ENCODE measurements around the gene MAP3K20. TPM values are rescaled to one million over a fixed set of nuclear protein-coding genes. Genes with fewer than 3 reads are reported as not detected.
"Not testable (repeated sequence)": the region's sequence is repeated elsewhere in the genome, so short reads cannot be mapped to it uniquely, and the experiment has no call there.

MAP3K20 gene
- total and polyA plus RNA-seq, 3 experiments from 2014 or later: 1.9 to 14.1 (median 11.2) TPM

- Histone ChIP-seq H3K27ac (ENCODE audit: low read depth, low read length) (no peak overlapping the region), H3K36me3 (ENCODE audit: insufficient read depth, low read length) (no peaks in the 10 kb centered on the region), H3K9me3 (ENCODE audit: low read length) (no peaks in the 10 kb centered on the region), H3K4me3 (ENCODE audit: low read length) (no peak overlapping the region), H3K27me3 (ENCODE audit: insufficient read depth, low read length, poor library complexity, severe bottlenecking) (no peaks in the 10 kb centered on the region), H3K4me1 (ENCODE audit: insufficient read depth, low read length) (no peaks in the 10 kb centered on the region)
- no peaks in the 10 kb centered on the region for H3K4me1 Mint-ChIP-seq
- no peak for DNase-seq
- H3K9me3 Mint-ChIP-seq: peaks cover 0 to 7% (median 0%) of the 10 kb centered on the region in 5 donors
- no peak overlapping the region for H3K27ac Mint-ChIP-seq
- ChIA-PET CTCF (no interaction called here), POLR2A (no interaction called here)
- H3K27me3 Mint-ChIP-seq: peaks cover 0 to 4% of the 10 kb centered on the region in 2 donors
- peaks cover 0 to 6% (median 1%) of the 10 kb centered on the region in 3 donors for H3K36me3 Mint-ChIP-seq
- H3K4me3 Mint-ChIP-seq: no peak overlapping the region
Observed at GRCh38 chr2:173171924-173172643, 96.4 kb downstream of the MAP3K20 start.

- H3K4me1 ChIP-seq (ENCODE audit: insufficient read depth, low read length); POLR2A ChIA-PET; H3K4me3 ChIP-seq (ENCODE audit: low read length); H3K36me3 ChIP-seq (ENCODE audit: insufficient read depth, low read length); H3K27me3 ChIP-seq (ENCODE audit: insufficient read depth, low read length, poor library complexity, severe bottlenecking); H3K27ac ChIP-seq (ENCODE audit: low read depth, low read length); H3K9me3 ChIP-seq (ENCODE audit: low read length); H3K27me3 Mint-ChIP-seq; DNase-seq; H3K27ac Mint-ChIP-seq; H3K4me3 Mint-ChIP-seq; H3K9me3 Mint-ChIP-seq; H3K36me3 Mint-ChIP-seq; CTCF ChIA-PET; H3K4me1 Mint-ChIP-seq: not testable (repeated sequence)
Observed at GRCh38 chr2:173174339-173174738, 98.7 kb downstream of the MAP3K20 start.

DNA sequence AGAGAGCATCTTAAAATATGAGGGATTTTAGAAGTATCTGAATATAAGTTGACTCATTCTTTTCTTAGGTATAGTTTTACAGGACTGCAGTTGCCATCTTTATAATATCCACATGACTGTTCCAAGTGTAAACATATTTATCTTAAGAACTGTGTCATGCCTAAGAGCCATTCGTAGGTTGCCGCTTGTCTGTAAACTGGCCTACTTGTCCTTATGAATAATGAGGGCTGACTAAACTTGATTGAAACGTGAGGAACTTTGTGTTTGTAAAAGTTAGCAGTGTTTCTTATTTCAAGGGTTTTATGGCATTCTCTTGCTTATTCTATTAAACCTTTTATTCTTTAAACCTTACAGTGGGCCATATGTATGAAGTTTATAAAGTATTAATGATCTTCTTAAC, 99.6 kb downstream of the MAP3K20 start:
- Histone ChIP-seq H3K27ac (ENCODE audit: low read depth, low read length) (no peak overlapping the region), H3K9me3 (ENCODE audit: low read length) (no peaks in the 10 kb centered on the region), H3K4me3 (ENCODE audit: low read length) (no peak overlapping the region), H3K4me1 (ENCODE audit: insufficient read depth, low read length) (no peaks in the 10 kb centered on the region), H3K36me3 (ENCODE audit: insufficient read depth, low read length) (no peaks in the 10 kb centered on the region), H3K27me3 (ENCODE audit: insufficient read depth, low read length, poor library complexity, severe bottlenecking) (no peaks in the 10 kb centered on the region)
- Mint-ChIP-seq H3K27ac (no peak overlapping the region), H3K36me3 (peaks cover 0 to 7% (median 1%) of the 10 kb centered on the region in 3 donors), H3K4me3 (no peak overlapping the region), H3K27me3 (peaks cover 0 to 5% of the 10 kb centered on the region in 2 donors), H3K9me3 (peaks cover 0 to 7% (median 2%) of the 10 kb centered on the region in 5 donors), H3K4me1 (no peaks in the 10 kb centered on the region)
- no peak for DNase-seq
- ChIA-PET POLR2A (no interaction called here), CTCF (no interaction called here)

GRCh38 chr2:173181982-173182381, 106.3 kb downstream of the MAP3K20 start:
- no peaks in the 10 kb centered on the region for H3K27me3 ChIP-seq (ENCODE audit: insufficient read depth, low read length, poor library complexity, severe bottlenecking)
- Mint-ChIP-seq H3K27ac (no peak overlapping the region), H3K9me3 (peaks cover 0 to 11% (median 4%) of the 10 kb centered on the region in 5 donors), H3K27me3 (peaks cover 0 to 1% of the 10 kb centered on the region in 2 donors), H3K4me1 (no peaks in the 10 kb centered on the region), H3K36me3 (peaks cover 0 to 2% (median 2%) of the 10 kb centered on the region in 3 donors), H3K4me3 (no peak overlapping the region)
- H3K36me3 ChIP-seq (ENCODE audit: insufficient read depth, low read length): no peaks in the 10 kb centered on the region
- H3K9me3 ChIP-seq (ENCODE audit: low read length): no peaks in the 10 kb centered on the region
- DNase-seq: no peak
- no peak overlapping the region for H3K4me3 ChIP-seq (ENCODE audit: low read length)
- H3K27ac ChIP-seq (ENCODE audit: low read depth, low read length): no peak overlapping the region
- CTCF ChIA-PET: no interaction called here
- POLR2A ChIA-PET: no interaction called here
- no peaks in the 10 kb centered on the region for H3K4me1 ChIP-seq (ENCODE audit: insufficient read depth, low read length)

DNA sequence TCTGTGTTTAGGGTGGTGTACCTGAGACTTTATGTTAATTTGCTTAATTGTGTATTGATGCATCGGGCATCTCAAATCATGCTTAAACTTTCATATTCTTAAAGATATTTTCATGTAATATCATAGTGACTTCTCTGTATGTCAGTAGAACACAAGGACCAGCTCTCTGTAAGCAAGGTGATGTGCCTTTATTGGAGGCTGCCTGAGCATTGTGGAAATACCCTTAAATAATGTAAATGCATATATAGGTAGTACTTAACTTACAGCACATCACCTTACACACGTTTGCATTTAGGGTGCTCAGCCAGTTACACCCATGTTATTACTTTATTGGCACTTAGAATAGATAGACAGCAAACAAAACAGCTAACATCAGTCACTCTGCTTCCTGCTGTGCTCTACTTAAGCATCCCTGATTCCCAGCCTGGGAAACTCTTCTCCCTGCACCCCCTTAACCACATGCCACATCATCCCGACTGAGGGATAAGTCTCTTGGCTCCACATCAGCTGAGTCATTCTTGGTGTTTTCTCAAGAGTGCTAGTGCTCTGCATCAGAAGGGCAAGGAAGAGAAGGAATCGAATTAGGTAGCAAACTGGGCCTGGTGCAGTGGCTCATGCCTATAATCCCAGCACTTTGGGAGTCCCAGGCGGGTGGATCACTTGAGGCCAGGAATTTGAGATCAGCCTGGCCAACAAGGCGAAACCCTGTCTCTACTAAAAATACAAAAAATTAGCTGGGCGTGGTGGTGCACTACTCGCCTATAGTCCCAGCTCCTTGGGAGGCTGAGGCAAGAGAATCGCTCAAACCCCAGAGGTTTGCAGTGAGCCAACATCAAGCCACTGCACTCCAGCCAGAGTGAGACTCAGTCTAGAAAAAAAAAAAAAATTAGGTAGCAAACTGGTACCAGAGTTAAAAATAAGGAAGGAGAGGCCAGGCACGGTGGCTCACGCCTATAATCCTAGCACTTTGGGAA, 108.7 kb downstream of the MAP3K20 start:
- Histone ChIP-seq H3K9me3 (ENCODE audit: low read length) (no peaks in the 10 kb centered on the region), H3K36me3 (ENCODE audit: insufficient read depth, low read length) (no peaks in the 10 kb centered on the region), H3K27me3 (ENCODE audit: insufficient read depth, low read length, poor library complexity, severe bottlenecking) (no peaks in the 10 kb centered on the region), H3K4me1 (ENCODE audit: insufficient read depth, low read length) (no peaks in the 10 kb centered on the region), H3K4me3 (ENCODE audit: low read length) (no peak overlapping the region), H3K27ac (ENCODE audit: low read depth, low read length) (no peak overlapping the region)
- H3K27me3 Mint-ChIP-seq: peaks cover 0 to 1% of the 10 kb centered on the region in 2 donors
- no peak for DNase-seq
- H3K9me3 Mint-ChIP-seq: peaks cover 0 to 11% (median 2%) of the 10 kb centered on the region in 5 donors
- no peaks in the 10 kb centered on the region for H3K4me1 Mint-ChIP-seq
- H3K36me3 Mint-ChIP-seq: peaks cover 0 to 2% (median 0%) of the 10 kb centered on the region in 3 donors
- ChIA-PET POLR2A (no interaction called here), CTCF (no interaction called here)
- H3K4me3 Mint-ChIP-seq: no peak overlapping the region
- H3K27ac Mint-ChIP-seq: peak overlapping the region in 1 of 8 donors; percentile 56

DNA sequence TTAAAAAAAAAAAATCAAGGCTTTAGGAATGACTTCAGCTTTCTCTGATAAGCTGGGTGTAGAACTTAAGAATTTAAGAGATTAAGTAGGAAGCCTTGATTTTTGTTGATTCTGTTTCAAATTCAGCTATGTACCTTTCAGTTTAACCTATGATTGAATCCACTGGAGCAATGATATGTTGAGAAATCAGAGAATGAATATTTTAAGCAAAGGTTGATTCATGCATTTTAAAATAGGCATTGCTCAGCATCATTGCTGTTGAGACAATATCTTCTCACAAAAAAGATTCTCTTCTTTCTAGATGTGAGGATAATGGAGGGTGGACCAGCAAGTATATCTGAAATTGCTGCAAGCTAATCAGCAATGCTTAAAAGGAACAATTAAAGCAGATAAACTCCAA, 109.8 kb downstream of the MAP3K20 start:
- H3K36me3 ChIP-seq (ENCODE audit: insufficient read depth, low read length): no peaks in the 10 kb centered on the region
- H3K27ac ChIP-seq (ENCODE audit: low read depth, low read length): no peak overlapping the region
- no peak overlapping the region for H3K4me3 ChIP-seq (ENCODE audit: low read length)
- no peak overlapping the region for H3K27ac Mint-ChIP-seq
- no peak overlapping the region for H3K4me3 Mint-ChIP-seq
- no peak for DNase-seq
- H3K4me1 Mint-ChIP-seq: no peaks in the 10 kb centered on the region
- peaks cover 0 to 11% (median 2%) of the 10 kb centered on the region in 5 donors for H3K9me3 Mint-ChIP-seq
- CTCF ChIA-PET: no interaction called here
- POLR2A ChIA-PET: no interaction called here
- no peaks in the 10 kb centered on the region for H3K27me3 ChIP-seq (ENCODE audit: insufficient read depth, low read length, poor library complexity, severe bottlenecking)
- H3K27me3 Mint-ChIP-seq: no peaks in the 10 kb centered on the region
- no peaks in the 10 kb centered on the region for H3K9me3 ChIP-seq (ENCODE audit: low read length)
- no peaks in the 10 kb centered on the region for H3K4me1 ChIP-seq (ENCODE audit: insufficient read depth, low read length)
- peaks cover 0 to 2% (median 0%) of the 10 kb centered on the region in 3 donors for H3K36me3 Mint-ChIP-seq

DNA sequence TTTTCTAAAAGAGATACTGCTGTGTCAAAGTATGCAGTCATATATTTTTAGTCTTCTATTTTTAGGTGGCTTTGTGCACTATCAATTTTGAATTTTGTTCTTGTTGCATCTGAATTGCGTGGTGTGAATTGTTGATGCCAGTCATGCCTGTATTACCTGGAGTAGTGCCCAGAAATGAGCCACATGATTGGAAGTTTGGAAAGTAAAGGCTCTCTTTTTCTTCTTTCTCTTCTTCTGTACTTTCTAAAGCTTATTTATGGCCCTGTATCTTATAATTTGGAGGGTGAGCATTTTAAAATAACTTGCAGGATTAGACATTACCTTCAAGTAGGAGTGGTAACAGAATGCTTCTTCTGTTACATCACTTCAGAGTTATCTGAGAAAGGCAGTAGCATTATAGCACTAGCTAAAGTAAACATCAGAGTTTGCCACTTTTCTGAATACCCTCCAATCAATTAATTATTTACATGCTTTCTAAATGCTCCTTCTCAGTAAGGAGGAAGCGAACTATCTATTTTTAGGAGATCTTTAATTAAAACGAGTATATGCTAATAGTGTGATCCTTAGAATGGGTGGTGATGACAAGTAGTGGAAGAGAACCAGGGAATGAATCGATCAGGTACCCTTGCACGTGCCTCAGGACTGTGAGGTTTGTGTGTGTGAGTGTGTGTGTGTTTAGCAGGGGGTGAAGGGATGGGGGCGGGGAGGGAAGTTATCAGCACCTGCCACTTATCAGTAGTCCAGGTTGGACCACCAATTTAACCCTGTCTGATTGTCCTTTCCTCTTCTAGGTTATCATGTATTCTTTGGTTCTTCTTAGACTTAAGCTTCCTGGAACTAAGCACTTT, 112.5 kb downstream of the MAP3K20 start:
- Mint-ChIP-seq H3K4me3 (no peak overlapping the region), H3K4me1 (no peaks in the 10 kb centered on the region), H3K36me3 (no peaks in the 10 kb centered on the region), H3K9me3 (no peaks in the 10 kb centered on the region), H3K27me3 (no peaks in the 10 kb centered on the region), H3K27ac (no peak overlapping the region)
- no peaks in the 10 kb centered on the region for H3K36me3 ChIP-seq (ENCODE audit: insufficient read depth, low read length)
- CTCF ChIA-PET: no interaction called here
- DNase-seq: no peak
- H3K27me3 ChIP-seq (ENCODE audit: insufficient read depth, low read length, poor library complexity, severe bottlenecking): no peaks in the 10 kb centered on the region
- POLR2A ChIA-PET: no interaction called here
- no peaks in the 10 kb centered on the region for H3K4me1 ChIP-seq (ENCODE audit: insufficient read depth, low read length)
- no peak overlapping the region for H3K4me3 ChIP-seq (ENCODE audit: low read length)
- H3K27ac ChIP-seq (ENCODE audit: low read depth, low read length): no peak overlapping the region
- no peaks in the 10 kb centered on the region for H3K9me3 ChIP-seq (ENCODE audit: low read length)
